Upper lobe of left lung (tissue), 4 donors: ENCODE results near the gene LTK.

Source experiments
- POLR2A ChIP-seq, 4 donors: fragments of 450-650 bp; IDR thresholded peaks; one replicate each; pipeline ENCODE4 v1.5.1; 2016 to 2017; ENCODE audit warnings: antibody characterized with exemption in 4 of 4, mild to moderate bottlenecking in 2 of 4
- POLR2AphosphoS5 ChIP-seq, 2 donors: sonication (generic); formaldehyde crosslinking; IDR thresholded peaks; one replicate each; pipeline ENCODE4 v1.5.1; 2017; ENCODE audit warnings: antibody characterized with exemption in 2 of 2
- TF ChIP-seq, protein P1 (sequence below), 6 experiments: fragments of 450-650 bp in 4 of 6; fragments of 200-600 bp in 2 of 6; sonication (generic) in 2 of 6; IDR thresholded peaks; one replicate each; pipeline ENCODE4 v1.5.1; 2016 to 2019; ENCODE audit warnings: antibody characterized with exemption in 6 of 6

- TF ChIP-seq, protein P1, sequence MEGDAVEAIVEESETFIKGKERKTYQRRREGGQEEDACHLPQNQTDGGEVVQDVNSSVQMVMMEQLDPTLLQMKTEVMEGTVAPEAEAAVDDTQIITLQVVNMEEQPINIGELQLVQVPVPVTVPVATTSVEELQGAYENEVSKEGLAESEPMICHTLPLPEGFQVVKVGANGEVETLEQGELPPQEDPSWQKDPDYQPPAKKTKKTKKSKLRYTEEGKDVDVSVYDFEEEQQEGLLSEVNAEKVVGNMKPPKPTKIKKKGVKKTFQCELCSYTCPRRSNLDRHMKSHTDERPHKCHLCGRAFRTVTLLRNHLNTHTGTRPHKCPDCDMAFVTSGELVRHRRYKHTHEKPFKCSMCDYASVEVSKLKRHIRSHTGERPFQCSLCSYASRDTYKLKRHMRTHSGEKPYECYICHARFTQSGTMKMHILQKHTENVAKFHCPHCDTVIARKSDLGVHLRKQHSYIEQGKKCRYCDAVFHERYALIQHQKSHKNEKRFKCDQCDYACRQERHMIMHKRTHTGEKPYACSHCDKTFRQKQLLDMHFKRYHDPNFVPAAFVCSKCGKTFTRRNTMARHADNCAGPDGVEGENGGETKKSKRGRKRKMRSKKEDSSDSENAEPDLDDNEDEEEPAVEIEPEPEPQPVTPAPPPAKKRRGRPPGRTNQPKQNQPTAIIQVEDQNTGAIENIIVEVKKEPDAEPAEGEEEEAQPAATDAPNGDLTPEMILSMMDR (IDR thresholded peaks at IDR 0.05), result no peak
- TF ChIP-seq POLR2AphosphoS5 (IDR thresholded peaks at IDR 0.05) (no peak), POLR2A (IDR thresholded peaks at IDR 0.05) (no peak)
Observed at GRCh38 chr15:41530363-41530956, 16.8 kb upstream of the LTK start.
